GM18951 (cell line): ENCODE measurements around the gene MINAR1.

Source experiments
- POLR2A ChIP-seq: IDR thresholded peaks from 4 replicates; pipeline ENCODE4 v1.6.1; 2011; ENCODE audit warnings: mild to moderate bottlenecking; ENCODE audit not compliant: insufficient read length, insufficient read depth; ENCODE audit errors: extremely low read depth
- in situ Hi-C: fragments of 300-500 bp; cut with MboI; formaldehyde crosslinking; loops from one replicate; pipeline ENCODE4 v1.12.0; 2022; ENCODE audit warnings: low sequenced_read_pairs, mixed read lengths, inconsistent platforms; ENCODE audit not compliant: unreplicated experiment

Gene MINAR1

DNA sequence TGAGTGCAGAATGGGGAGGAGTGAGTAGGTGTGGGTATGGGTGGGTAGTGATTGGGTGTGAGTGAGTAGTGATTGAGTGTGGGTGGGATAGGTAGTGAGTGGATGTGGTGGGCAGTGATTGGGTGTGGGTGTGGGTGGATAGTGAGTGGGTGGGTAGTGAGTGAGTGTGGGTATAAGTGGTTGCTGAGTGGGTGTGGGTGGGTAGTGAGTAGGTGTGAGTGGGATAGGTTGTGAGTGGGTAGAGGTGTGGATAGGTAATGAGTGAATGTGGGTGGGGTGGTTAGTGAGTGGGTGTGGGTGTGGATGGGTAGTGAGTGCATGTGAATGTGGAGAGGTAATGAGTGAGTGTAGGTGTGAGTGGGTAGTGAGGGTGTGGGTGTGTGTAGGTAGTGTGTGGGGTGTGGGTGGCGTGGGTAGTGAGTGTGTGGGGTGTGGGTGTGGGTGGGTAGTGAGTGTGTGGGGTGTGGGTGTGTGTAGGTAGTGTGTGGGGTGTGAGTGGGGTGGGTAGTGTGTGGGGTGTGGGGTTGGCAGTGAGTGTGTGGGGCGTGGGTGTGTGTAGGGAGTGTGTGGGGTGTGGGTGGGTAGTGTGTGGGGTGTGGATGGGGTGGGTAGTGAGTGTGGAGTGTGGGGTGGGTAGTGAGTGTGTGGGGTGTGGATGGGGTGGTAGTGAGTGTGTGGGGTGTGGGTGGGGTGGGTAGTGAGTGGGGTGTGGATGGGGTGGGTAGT lies 5.3 kb downstream of the MINAR1 start:
- no peak for TF ChIP-seq POLR2A
- in situ Hi-C loops: no loop called here

DNA sequence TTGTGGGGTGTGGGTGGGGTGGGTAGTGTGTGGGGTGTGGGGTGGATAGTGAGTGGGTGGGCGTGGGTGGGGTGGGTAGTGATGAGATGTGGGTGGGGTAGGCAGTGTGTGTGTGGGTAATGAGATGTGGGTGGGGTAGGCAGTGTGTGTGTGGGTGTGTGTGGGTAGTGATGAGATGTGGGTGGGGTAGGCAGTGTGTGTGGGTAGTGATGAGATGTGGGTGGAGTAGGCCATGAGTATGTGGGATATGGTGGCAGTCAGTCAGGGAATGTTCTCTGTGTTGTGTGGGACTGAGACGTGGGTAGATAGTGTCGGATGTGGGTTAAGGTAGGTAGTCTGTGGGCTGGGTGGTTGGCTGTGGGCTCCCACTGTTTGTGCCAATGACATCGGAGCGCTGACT lies 7.1 kb downstream of the MINAR1 start:
- in situ Hi-C loops: no loop called here
- no peak for TF ChIP-seq POLR2A

DNA sequence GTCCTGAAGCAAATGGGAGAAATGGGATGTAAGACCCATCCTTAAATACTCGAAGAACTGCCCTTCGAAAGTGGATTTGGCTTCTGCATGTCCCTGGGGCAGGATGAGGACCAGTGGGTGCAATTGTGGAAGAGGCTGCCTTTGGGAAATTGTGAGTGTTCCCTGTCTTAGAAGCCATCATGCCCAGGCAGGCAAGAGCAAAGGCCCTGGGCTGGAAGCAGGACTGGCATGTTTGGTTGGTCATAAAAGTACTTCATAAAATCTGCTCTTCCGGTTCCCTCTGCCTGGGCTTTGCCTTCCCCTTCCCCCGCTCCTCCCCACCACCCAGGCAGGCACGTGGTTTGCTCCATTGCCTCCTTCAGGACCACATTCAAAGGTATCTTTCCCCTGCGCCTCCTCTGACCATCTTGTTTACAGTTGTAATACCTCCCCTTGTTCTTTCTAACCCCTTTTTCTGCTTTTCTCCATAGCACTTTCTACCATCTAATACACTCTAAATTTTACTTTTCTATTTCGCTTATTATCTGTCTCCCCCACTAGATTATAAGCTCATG lies 8.3 kb downstream of the MINAR1 start:
- TF ChIP-seq POLR2A: no peak
- in situ Hi-C loops: no loop called here

DNA sequence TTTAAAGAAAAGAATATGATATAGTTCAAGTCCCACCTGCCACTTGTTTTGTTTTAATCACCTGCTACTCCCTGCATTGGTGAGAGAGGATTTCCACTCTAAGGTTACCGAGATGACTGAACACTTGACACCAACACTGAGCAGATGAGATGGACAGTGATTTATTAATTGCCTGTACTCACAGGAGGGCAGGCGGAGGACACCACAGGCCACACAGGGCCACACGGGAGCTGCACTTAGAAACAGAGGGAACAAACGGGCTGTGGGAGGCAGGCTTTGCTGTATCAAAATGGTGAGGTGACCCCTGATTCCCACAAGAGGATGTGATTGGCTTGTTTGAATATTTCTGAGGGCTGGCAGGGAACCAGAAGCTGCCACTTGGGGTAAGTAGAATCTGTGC lies 10.8 kb downstream of the MINAR1 start:
- no peak for TF ChIP-seq POLR2A
- in situ Hi-C loops: no loop called here

DNA sequence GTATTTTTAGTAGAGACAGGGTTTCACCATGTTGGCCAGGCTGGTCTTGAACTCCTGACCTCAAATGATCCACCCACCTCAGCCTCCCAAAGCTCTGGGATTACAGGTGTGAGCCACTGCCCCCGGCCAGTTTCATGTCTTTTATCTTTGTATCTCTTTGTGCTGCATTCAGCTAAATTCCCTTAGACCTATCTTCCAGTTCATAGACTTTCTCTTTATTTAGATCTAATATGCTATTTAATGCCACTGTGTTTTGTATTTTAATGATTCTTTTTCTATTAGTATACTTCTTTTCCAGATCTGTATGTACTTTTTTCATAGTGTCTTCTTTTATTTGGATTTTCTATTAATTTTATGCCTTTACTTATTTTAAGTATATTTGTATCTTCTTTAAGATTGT lies 14.9 kb downstream of the MINAR1 start:
- in situ Hi-C loops: no loop called here
- no peak for TF ChIP-seq POLR2A

DNA sequence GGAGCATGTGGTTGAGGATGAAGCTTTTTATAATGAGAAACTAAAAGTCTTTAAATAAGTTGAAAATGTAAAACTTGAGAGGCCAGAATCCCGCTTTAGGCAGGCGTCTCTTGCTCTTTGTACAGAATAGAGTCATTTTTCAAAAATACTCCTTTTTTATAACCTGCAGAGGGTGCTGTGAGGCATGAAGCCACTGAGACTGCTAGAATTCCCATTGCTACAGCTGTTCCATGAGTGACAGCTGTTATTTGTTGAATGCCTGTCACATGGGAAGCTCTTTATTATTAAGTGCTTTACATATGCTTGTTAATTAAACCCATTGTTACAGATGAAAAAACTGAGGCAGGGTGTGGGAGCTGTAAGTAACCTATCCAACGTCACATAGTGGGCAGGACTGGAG lies 18.5 kb downstream of the MINAR1 start:
- no peak for TF ChIP-seq POLR2A
- in situ Hi-C loops: no loop called here

DNA sequence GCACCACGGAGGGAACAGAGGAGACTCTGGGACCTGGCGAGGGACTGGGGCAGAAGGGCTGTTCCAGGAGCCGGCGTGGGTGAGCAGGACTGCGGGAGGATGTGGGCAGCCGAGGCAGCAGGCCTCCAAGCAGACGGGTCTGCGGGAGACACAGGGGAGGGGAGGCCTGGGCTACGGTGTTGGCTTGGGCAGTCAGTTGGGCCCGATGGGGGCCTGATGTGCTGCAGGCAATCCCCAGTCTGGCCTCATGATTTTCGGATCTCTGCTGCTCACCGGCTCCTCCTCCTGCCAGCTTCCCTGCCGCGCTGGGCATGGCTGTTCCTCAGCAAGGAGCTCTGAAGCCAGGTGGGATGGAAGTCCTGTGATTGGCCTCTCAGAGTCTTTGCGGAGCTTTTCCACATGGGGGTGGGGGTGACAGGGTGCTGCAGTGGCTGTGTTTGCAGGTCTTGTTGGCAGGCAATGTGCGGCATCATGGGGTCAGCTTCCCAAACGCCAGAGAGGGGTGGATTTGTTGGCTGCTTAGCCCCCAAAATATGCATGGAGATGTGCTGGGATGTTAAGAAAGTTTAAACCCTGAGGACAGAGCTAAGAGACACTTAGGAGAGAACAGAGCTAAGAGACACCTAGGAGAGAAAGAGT lies 19.3 kb downstream of the MINAR1 start:
- in situ Hi-C loops: no loop called here
- no peak for TF ChIP-seq POLR2A

DNA sequence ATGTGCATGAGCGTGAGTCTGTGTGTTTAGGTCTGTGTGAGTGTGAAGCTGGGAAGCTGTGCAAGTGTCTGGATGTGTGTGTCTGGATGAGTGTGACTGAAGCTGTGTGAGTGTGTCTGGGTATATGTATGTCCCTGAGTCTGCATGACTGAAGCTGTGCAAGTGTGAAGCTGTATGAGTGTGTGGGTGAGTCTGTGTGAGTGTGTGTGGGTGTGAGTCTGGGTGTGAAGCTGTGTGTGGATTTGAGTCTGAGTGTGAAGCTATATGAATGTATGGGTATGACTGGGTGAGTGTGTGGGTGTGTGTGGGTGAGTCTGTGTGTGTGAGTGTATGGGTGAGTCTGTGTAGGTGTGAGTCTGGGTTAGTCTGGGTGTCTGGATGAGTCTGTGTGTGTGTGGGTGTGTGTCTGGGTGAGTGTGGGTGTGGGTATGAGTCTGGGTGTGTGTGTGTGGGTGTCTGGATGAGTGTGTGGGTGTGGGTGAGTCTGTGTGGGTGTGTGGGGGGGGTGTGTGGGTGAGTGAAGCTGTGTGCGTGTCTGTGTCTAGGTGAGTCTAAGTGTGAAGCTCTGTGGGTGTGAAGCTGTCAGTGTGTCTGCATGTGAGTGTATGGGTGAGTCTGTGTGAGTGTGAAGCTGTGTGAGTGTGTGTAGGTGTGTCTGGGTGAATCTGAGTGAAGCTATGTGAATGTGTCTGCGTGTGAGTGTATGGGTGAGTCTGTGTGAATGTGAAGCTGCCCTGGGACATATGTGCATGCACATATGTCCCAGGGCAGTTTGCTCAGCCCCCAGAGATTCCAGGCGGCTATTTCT lies 20.3 kb downstream of the MINAR1 start:
- in situ Hi-C loops: no loop called here
- TF ChIP-seq POLR2A: no peak

DNA sequence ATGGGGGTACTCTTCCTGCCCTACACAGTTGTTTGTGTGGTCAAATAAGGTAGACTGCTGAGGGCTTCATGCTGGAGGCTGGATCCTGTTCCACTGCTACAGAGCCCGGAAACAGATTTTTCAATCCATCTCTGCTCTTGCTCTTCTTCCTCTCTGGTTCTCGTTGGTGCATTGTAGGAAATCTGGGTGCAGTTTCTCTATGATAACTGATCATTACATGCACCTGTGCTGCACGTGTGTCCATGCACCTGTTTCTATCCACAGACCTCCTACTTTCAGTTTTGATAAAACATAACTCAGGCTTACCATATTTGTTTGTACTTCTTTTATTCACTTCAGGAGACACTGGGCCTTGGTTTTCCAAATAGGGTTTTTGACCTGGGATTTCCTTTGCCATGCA lies 21.3 kb downstream of the MINAR1 start:
- in situ Hi-C loops: no loop called here

DNA sequence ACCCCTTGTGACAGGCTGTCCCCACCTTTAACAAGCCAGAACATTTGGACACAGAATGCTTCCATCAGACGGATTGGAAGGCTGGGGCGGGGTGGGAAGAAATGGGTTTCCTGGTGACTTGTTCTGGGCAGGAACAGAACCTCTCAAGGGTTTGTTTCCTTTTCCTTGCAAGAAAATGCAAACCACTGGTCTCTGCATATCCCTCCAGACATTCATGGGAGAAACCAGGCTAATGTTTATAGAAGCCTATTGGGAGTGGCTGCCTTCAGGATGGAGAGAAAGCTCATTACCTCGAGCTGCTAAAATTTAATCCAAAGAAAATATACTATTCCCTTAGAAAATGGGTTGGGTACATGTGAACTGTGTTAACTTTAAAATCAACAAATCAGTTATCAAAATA lies 21.9 kb downstream of the MINAR1 start:
- in situ Hi-C loops: no loop called here
- TF ChIP-seq POLR2A: no peak

More for the DNA sequence above, 21.3 kb downstream of the MINAR1 start:
- TF ChIP-seq POLR2A: no peak

DNA sequence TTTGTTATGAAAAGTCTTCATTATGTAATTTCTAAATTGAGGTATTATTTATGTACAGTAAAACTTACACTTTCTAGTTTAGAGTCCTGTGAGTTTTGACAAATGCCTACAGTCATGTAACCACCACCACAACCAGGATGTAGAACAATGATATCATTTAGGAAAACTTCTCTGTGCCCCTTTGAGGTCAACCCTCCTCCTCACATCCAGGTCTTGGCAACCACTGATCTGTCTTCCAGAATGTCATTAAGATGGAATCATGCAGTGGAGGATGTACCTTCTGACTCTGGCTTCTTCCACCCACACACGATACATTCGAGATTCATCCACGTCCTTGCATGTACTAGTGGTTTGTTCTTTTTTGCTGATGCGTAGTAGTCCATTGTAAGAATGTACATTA lies 23.2 kb downstream of the MINAR1 start:
- in situ Hi-C loops: no loop called here
- TF ChIP-seq POLR2A: no peak

DNA sequence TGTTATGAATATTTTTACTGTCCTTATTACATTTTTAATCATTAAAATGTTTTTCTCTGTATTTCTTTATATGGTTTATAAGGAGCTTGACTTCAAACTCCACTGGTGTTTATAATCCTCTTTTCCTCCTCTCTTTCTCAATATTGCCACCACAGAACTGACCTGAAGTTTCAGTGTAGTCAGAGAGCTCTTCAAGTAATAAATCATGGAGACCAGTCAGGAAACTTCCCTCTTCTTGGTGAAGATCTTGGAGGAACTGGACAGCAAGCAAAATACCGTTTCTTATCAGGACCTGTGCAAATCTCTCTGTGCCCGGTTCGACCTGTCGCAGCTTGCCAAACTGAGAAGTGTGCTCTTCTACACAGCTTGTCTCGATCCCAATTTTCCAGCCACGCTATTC lies 23.8 kb downstream of the MINAR1 start:
- no peak for TF ChIP-seq POLR2A
- in situ Hi-C loops: no loop called here

DNA sequence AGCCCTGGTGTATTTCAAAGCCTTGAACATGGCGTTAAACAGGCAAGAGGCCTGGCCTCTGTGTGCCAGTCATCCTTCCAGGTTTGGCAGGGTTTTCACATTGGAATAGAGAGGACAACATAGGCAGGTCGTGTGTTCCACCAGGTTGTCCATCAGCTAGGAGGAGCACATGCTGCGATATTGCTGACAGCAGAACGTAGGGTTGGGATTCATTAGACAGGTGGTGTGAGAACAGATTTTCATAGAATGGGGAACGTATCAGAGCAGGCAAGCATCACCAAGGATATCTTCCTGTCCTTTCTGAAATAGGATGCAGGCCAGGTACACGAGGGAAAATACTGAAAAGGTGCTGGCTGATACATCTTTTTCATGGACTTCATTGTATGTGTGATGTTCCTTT lies 26.4 kb downstream of the MINAR1 start:
- no peak for TF ChIP-seq POLR2A
- in situ Hi-C loops: no loop called here
